ENCODE results near the gene HTR2B.
"Not testable (repeated sequence)": the region's sequence is repeated elsewhere in the genome, so short reads cannot be mapped to it uniquely, and the experiment has no call there.

HTR2B gene

DNA sequence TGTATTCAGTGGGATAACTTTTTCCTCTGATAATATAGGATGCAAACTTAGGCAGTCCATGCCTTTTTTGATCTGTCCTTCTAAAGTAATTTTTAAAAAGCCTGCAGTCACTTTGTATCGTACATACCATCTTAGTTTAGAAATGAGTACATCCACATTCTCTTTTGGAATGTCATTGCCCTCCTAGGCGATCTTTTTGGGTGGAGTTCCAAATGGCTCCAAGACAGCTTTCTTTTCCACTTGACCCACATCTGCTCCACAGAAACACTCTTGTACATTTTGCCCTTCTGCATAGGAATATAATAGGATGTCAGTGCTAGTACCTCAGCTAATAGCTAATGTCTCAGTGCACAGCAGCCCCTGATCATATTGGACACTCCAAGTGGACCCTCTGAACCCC lies 21.8 kb upstream of the HTR2B start:
- H3K4me3 Mint-ChIP-seq: no peak overlapping the region
- H3K27me3 Mint-ChIP-seq: no peaks in the 10 kb centered on the region
- H3K4me1 Mint-ChIP-seq: no peaks in the 10 kb centered on the region
- peaks cover 49% of the 10 kb centered on the region for H3K36me3 Mint-ChIP-seq
- H3K9me3 Mint-ChIP-seq: no peaks in the 10 kb centered on the region
- no peak for ATAC-seq
- no peak overlapping the region for H3K27ac Mint-ChIP-seq

DNA sequence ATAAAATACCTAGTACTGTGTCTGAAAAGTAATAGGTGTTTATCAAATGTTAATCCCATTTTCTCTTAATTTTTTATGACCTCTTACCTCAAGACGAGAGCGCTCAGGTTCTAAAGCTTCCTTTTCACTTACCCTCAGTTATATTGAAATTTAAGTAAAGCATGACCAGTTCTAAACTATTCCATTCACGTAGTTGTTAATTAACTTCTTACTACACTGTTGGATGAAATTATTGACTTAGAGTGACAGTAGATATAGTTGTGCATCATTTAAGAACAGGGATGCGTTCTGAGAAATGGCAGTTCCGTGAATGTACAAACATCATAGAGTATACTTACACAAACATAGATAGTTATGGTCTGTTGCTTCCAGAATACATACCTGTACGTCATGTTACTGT lies 20.1 kb upstream of the HTR2B start:
- Mint-ChIP-seq H3K9me3 (no peaks in the 10 kb centered on the region), H3K27ac (no peak overlapping the region), H3K4me1 (no peaks in the 10 kb centered on the region), H3K36me3 (peaks cover 39% of the 10 kb centered on the region), H3K27me3 (no peaks in the 10 kb centered on the region), H3K4me3 (no peak overlapping the region)
- no peak for ATAC-seq

DNA sequence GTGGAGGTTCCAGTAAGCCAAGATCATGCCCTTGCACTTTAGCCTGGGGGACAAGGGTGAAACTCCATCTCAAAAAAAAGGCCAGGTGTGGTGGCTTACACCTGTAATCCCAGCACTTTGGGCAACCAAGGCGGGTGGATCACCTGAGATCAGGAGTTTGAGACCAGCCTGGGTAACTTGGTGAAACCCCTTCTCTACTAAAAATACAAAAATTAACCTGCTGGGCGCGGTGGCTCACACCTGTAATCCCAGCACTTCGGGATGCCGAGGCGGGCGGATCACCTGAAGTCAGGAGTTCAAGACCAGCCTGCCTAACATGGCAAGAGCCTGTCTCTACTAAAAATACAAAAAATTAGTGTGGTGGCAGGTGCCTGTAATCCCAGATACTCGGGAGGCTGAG lies 16.0 kb upstream of the HTR2B start:
- not testable (repeated sequence) for H3K4me3 Mint-ChIP-seq, H3K27ac Mint-ChIP-seq, ATAC-seq, H3K27me3 Mint-ChIP-seq, H3K4me1 Mint-ChIP-seq, H3K9me3 Mint-ChIP-seq
- peaks cover 22% of the 10 kb centered on the region for H3K36me3 Mint-ChIP-seq

DNA sequence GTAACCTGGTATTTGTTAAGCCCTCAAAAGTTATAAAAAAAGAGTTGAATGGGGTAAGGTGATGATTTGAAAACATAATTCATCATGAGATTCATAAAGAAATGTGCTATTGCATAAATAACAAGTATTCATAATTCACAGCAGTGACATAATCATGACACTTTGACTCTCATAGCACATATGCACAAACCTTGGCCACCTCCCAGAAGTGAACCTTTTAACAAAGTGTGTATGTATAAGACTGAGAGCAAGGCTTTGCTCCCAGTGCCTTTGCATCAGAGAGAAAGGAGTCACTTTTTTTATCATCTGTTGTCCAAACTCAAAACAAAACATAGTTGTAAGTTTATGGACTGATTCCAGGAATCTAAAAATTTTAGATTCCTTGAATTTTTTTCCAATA lies 15.0 kb upstream of the HTR2B start:
- Mint-ChIP-seq H3K27me3 (no peaks in the 10 kb centered on the region), H3K9me3 (no peaks in the 10 kb centered on the region), H3K4me1 (peaks cover under 1% of the 10 kb centered on the region), H3K27ac (no peak overlapping the region), H3K36me3 (peaks cover 18% of the 10 kb centered on the region), H3K4me3 (no peak overlapping the region)
- no peak for ATAC-seq

DNA sequence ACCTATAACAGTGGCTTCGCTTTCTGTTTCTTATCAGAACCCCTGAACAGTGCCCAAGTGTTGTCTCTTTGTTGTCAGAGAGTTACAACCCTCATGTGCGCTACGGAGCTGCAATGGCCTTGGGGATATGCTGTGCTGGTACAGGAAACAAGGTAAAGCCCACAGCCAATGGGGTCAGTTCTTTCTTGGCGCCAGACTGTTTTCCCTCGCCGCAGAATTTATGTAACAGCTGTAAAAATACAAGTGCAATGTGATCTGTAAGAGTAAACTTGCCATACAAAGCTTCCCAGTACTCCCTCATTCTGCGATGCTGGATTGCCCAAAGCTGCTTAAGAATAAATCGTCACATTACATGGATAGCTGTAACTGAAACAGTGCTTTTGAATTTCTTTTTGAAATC lies 13.9 kb upstream of the HTR2B start:
- Mint-ChIP-seq H3K9me3 (no peaks in the 10 kb centered on the region), H3K4me1 (peaks cover 9% of the 10 kb centered on the region), H3K27ac (no peak overlapping the region), H3K27me3 (no peaks in the 10 kb centered on the region), H3K4me3 (no peak overlapping the region), H3K36me3 (peaks cover 15% of the 10 kb centered on the region)
- ATAC-seq: no peak

DNA sequence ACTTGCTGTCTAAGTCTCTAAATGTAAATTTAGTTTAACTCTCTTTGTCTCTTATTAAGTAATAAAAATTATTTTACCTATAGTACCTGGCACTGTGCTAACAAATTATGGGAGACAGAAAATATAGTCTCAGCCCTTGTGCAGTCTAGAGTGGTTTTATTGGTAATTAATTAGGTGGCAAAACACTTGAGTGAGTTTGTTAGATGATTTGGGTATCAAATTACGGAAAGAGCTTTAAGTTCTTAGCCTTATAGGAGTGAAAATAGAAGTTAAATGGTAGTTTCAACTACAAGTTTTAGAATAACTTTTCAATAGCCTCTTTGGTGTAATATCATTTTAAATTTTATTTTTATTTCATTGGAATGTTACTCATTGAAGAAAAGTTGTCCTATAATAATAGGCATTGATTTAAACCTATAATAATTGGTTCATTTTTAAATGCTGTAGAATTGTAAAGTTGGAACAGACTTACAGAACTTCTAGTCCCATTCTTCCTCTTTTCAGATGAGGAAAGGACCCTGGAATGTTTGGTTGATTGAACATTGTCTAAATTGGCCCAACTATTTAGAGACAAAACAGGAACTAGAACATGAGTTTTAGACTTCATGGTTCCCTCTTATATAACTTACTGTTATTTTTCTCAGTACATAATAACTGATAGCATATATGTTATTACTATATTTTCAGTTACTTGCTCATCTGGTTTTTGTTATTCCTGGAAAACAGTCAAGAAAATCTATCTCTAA lies 10.2 kb upstream of the HTR2B start:
- Mint-ChIP-seq H3K36me3 (peaks cover 22% of the 10 kb centered on the region), H3K9me3 (no peaks in the 10 kb centered on the region)
- no peak for ATAC-seq

DNA sequence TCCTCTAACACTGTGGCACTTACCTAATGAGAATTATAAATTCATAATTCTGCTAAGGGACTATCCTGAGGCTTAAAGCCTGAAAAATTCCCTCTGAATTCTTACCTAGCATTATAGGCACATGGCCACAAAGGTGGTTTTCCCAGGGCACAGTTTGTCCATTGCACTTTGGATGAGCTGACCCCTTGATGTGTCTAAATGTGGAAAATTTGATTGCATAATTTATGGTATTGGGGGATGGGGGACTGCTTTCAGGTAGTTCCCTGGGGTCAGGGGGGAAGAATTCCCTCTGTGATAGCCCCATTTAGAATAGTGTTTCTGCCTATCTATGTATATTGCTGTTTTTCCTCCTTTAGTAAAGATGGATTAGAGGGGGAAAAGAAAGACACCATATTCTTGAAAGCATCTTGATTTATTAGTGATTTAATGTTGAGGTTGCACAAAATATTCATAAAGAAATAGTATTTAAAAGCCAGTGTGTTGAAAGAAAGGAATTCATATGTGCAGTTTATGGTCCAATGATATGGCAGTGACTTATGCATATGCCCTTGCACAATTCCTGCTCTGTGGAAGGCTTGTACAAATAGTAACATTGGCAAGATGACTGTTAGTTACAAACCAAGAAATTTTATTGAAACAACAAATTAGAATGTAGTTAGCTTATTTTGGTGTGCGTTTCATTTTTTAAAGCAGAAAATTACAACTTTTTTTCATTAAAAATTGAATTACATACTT lies 8.7 kb upstream of the HTR2B start:
- peaks cover 12% of the 10 kb centered on the region for H3K36me3 Mint-ChIP-seq
- no peaks in the 10 kb centered on the region for H3K9me3 Mint-ChIP-seq
- H3K27ac Mint-ChIP-seq: peak overlapping the region; percentile 2
- H3K27me3 Mint-ChIP-seq: no peaks in the 10 kb centered on the region
- H3K4me3 Mint-ChIP-seq: no peak overlapping the region
- ATAC-seq: no peak
- H3K4me1 Mint-ChIP-seq: peaks cover 17% of the 10 kb centered on the region

More for the DNA sequence above, 10.2 kb upstream of the HTR2B start:
- H3K4me1 Mint-ChIP-seq: peaks cover 17% of the 10 kb centered on the region
- peak overlapping the region; percentile 60 for H3K27ac Mint-ChIP-seq
- H3K4me3 Mint-ChIP-seq: no peak overlapping the region
- H3K27me3 Mint-ChIP-seq: no peaks in the 10 kb centered on the region

DNA sequence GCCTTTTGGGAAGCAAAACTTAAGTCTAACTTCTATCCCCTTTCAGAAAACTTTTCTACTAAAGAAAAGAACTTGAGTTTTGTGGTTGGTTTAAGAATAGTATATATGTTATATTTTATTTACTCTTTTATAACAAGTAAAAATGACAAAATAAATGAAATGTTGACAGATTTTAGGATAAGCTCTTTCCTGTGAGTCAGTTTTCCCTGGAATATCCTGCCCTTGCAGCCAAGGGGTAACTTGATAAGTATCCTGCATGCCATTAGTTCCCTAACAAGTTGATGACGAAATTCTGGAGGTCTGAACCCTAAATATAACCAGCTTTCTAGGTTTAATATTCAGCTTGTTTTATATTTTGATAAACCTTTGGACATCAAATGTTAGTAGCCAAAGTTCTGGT lies 7.3 kb upstream of the HTR2B start:
- Mint-ChIP-seq H3K27me3 (no peaks in the 10 kb centered on the region), H3K27ac (peak overlapping the region; percentile 2), H3K9me3 (no peaks in the 10 kb centered on the region), H3K4me1 (peaks cover 17% of the 10 kb centered on the region), H3K4me3 (no peak overlapping the region), H3K36me3 (peaks cover 13% of the 10 kb centered on the region)
- ATAC-seq: no peak

DNA sequence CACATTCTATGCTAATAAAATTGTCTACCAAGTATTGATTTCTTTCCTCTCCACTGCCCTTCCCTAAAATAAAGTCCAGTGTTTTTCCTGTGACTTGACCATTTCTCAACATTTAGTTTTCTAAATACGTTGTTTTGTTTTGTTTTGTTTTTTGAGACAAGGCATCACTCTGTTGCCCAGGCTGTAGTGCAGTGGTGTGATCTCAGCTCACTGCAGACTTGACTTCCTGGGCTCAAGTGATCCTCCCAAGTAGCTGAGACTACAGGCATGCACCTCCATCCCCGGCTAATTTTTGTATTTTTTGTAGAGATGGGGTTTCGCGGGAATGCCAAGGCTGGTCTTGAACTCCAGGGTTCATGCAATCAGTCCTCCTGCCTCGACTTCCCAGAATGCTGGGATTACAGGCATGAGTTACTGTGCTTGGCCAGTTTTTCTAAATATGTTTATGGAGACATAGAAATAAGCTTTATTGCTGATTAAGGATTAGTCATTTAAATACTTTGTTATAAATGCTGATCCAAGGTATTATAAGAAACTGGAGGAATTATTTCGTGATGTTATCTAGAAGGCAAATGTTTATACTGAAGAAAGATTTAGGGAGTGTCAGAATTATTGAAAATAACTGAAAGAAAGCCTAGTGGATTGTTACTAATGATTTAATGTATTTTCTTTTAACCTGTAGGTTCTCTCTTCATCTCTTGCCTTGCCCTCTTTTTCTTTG lies 5.7 kb upstream of the HTR2B start:
- no peak overlapping the region for H3K27ac Mint-ChIP-seq
- H3K4me3 Mint-ChIP-seq: no peak overlapping the region

DNA sequence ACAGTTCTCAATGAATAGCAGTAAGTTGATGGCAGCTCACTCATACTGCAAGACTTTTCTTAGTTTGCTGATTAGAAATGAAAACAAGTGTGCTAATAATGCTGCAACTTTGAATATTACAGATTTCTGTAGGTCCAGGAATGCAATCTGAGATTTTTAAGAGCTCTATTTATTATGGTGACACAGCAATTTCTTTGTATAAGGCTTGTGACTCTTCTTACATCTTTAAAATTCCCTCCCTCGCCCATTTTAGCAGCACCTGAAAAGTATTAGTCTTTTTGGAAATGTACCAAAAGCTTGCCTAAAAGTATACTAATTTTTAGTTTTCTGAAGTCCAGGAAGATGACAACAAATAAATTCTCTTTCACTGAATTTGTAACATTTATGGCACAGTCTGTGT lies 4.4 kb upstream of the HTR2B start:
- Mint-ChIP-seq H3K4me3 (no peak overlapping the region), H3K4me1 (peaks cover 10% of the 10 kb centered on the region), H3K36me3 (peaks cover 17% of the 10 kb centered on the region), H3K9me3 (no peaks in the 10 kb centered on the region), H3K27me3 (no peaks in the 10 kb centered on the region), H3K27ac (no peak overlapping the region)
- ATAC-seq: no peak

More for the DNA sequence above, 5.7 kb upstream of the HTR2B start:
- Mint-ChIP-seq H3K9me3 (no peaks in the 10 kb centered on the region), H3K4me1 (peaks cover 17% of the 10 kb centered on the region), H3K36me3 (peaks cover 12% of the 10 kb centered on the region), H3K27me3 (no peaks in the 10 kb centered on the region)
- ATAC-seq: no peak

DNA sequence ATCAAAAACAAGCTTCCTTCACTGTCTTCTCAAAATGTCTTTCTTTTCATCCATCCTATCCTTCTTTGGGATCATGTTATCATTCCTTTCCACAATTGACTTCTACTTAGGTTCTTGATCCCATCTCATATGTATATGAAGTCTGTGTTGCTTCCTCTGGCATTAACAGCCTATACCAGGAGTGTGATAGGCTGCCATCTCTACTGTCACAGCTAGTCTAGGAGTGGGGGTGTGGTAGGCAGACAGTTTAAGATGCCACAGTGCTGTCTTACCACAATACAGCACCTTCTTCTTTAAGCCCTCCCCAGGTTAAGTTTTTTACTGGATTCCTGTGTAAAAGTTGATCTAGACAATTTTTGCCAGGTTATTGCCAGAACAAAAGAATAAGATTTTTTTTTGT lies 3.7 kb upstream of the HTR2B start:
- H3K9me3 Mint-ChIP-seq: no peaks in the 10 kb centered on the region
- H3K27ac Mint-ChIP-seq: no peak overlapping the region
- no peak overlapping the region for H3K4me3 Mint-ChIP-seq
- ATAC-seq: no peak
- peaks cover 8% of the 10 kb centered on the region for H3K4me1 Mint-ChIP-seq
- no peaks in the 10 kb centered on the region for H3K27me3 Mint-ChIP-seq
- H3K36me3 Mint-ChIP-seq: peaks cover 17% of the 10 kb centered on the region

DNA sequence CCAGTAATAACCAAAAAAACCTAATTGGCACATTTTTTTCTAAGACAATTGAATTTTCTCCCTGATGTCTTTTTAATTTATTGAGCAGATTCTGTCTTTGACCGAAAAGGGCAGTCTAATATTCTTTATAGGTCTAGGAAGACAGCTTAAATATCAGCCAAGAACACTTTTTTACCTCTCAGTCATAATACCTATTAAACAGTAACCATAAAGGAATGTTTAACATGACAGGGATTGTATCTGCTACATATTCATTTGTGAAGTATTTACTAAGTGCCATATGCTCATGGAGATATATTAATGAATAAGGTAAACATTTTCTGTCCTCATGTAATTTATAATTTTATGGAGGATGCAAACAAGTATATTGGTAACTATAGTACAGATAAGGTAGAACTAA lies 3.1 kb upstream of the HTR2B start:
- H3K4me1 Mint-ChIP-seq: peaks cover 11% of the 10 kb centered on the region
- H3K9me3 Mint-ChIP-seq: no peaks in the 10 kb centered on the region
- no peak overlapping the region for H3K4me3 Mint-ChIP-seq
- ATAC-seq: no peak
- no peaks in the 10 kb centered on the region for H3K27me3 Mint-ChIP-seq
- no peak overlapping the region for H3K27ac Mint-ChIP-seq
- H3K36me3 Mint-ChIP-seq: peaks cover 17% of the 10 kb centered on the region

DNA sequence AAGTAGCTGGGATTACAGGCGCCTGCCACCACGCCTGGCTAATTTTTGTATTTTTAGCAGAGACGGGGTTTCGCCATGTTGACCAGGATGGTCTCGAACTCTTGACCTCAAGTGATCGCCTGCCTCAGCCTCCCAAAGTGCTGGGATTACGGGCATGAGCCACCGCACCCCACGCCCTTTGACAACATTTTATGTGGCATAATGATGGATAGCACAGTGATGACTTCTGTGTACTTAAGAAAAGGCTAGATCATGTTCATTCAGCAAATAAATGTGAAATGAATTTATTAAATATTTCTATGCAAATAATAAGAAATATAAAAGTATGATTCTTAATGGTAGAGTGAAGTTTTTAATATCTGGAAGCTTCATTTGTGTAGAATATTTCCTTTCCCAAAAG lies 2.6 kb upstream of the HTR2B start:
- H3K36me3 Mint-ChIP-seq: peaks cover 17% of the 10 kb centered on the region
- H3K27me3 Mint-ChIP-seq: no peaks in the 10 kb centered on the region
- no peak overlapping the region for H3K27ac Mint-ChIP-seq
- H3K4me1 Mint-ChIP-seq: peaks cover 6% of the 10 kb centered on the region
- no peak overlapping the region for H3K4me3 Mint-ChIP-seq
- ATAC-seq: no peak
- H3K9me3 Mint-ChIP-seq: no peaks in the 10 kb centered on the region

DNA sequence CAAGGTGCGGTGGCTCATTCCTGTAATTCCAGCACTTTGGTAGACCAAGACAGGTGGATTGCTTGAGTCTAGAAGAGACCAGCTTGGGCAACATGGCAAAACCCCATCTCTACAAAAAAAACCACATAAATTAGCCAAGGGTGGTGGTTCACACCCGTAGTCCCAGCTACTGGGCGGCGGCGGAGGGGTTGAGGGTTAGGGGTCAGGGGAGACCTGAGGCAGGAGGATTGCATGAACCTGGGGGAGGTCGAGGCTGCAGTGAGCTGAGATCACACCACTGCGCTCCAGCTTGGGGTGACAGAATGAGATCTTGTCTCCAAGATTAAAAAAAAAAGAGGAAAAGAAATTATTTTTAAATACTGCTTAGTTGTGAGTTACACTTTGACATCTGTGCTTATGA lies 1.3 kb upstream of the HTR2B start:
- Mint-ChIP-seq H3K36me3 (peaks cover 16% of the 10 kb centered on the region), H3K27ac (no peak overlapping the region), H3K27me3 (no peaks in the 10 kb centered on the region), H3K4me3 (no peak overlapping the region), H3K4me1 (peaks cover 6% of the 10 kb centered on the region), H3K9me3 (no peaks in the 10 kb centered on the region)
- ATAC-seq: no peak

DNA sequence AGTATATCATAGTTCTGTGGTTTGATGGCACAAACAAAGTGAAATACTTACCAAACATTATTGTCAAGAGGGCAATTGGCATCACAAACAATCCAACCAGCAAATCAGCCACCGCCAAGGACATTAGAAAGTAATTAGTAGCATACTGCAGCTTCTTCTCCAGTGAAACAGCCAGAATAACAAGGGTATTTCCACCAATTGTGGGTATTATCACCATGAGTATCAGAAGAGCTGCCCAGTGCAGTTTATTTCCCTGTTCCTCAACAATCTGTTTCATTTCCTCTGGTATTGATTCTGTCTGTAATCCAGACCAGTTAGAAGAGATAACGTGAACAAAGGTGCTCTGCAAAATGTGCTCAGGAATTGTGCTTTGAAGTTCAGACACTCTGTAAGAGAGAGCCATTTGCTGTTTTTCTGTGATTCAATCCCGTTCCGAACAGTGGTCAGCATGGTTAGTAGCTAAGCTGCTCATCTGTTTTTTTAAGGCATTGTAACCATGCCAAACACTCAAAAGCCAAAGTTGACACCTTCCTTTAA lies 1.4 kb downstream of the HTR2B start:
- Mint-ChIP-seq H3K36me3 (peaks cover 11% of the 10 kb centered on the region), H3K4me1 (peaks cover 6% of the 10 kb centered on the region), H3K4me3 (no peak overlapping the region), H3K27ac (no peak overlapping the region), H3K27me3 (no peaks in the 10 kb centered on the region), H3K9me3 (no peaks in the 10 kb centered on the region)
- ATAC-seq: peak; percentile 50

Measured in stimulated activated memory B cell treated with anti-CD40 and anti-IgM and Interleukin-4, amounts not matched to agents 10 μg/mL and 1 μg/mL and 100 μg/mL, for 72 hours (primary cell).